Transverse colon (tissue), 4 donors: ENCODE measurements around the gene SLFN12L. TPM values are rescaled to one million over a fixed set of nuclear protein-coding genes. Genes with fewer than 3 reads are reported as not detected.
"Not testable (repeated sequence)": the region's sequence is repeated elsewhere in the genome, so short reads cannot be mapped to it uniquely, and the experiment has no call there.

Source experiments
- DNase-seq: peaks from one replicate; pipeline ENCODE4 v3.0.0-alpha.2; 2019
- H3K27ac ChIP-seq, 4 donors: fragments of 200-600 bp; sonication (generic); 2 replicates each; pipeline ENCODE4 v1.5.1; 2016 to 2018; ENCODE audit warnings: inconsistent platforms in 4 of 4
- H3K27me3 ChIP-seq: fragments of 200-600 bp; sonication (generic); 2 replicates; pipeline ENCODE4 v1.5.1; 2017; ENCODE audit warnings: inconsistent platforms
- H3K36me3 ChIP-seq, 4 donors: fragments of 200-600 bp; sonication (generic); 2 replicates each; pipeline ENCODE4 v1.5.1; 2017 to 2019; ENCODE audit warnings: inconsistent platforms in 4 of 4
- H3K4me1 ChIP-seq, 4 donors: fragments of 200-600 bp; sonication (generic); 2 replicates each; pipeline ENCODE4 v1.5.1; 2017 to 2020; ENCODE audit warnings: inconsistent platforms in 4 of 4
- H3K4me3 ChIP-seq, 4 donors: fragments of 200-600 bp; sonication (generic); 1 replicate in 1 of 4; 2 replicates in 3 of 4; pipeline versions ENCODE4 v1.5.1 to v1.6.1; 2017 to 2019; ENCODE audit warnings: inconsistent platforms in 4 of 4
- H3K9me3 ChIP-seq, 2 donors: fragments of 200-600 bp; sonication (generic); 2 replicates each; pipeline ENCODE4 v1.5.1; 2017 to 2019; ENCODE audit warnings: inconsistent platforms in 2 of 2
- EP300 ChIP-seq: sonication (generic); formaldehyde crosslinking; IDR thresholded peaks from one replicate; pipeline ENCODE4 v1.6.1; 2017; ENCODE audit warnings: antibody characterized with exemption, low read depth
- POLR2A ChIP-seq: fragments of 450-650 bp; IDR thresholded peaks from one replicate; pipeline ENCODE4 v1.6.1; 2016; ENCODE audit warnings: antibody characterized with exemption, mild to moderate bottlenecking, moderate library complexity
- POLR2AphosphoS5 ChIP-seq, 3 donors: sonication (generic); formaldehyde crosslinking; IDR thresholded peaks; one replicate each; pipeline ENCODE4 v1.6.1; 2016; ENCODE audit warnings: antibody characterized with exemption in 3 of 3
- WGBS, 2 donors: methylation state at CpG; one replicate each; pipeline ENCODE4 v1.1.5; 2018; ENCODE audit warnings: low coverage in 1 of 2; 5-methylcytosine and 5-hydroxymethylcytosine counted together
- in situ Hi-C, 4 donors: fragments of 200-750 bp; cut with MboI; loops; one replicate each; pipeline versions ENCODE4 v1.15.0 to v1.15.1; 2017; ENCODE audit warnings: low sequenced_read_pairs in 3 of 4, low pct_ligation_motif_present in 1 of 4, low pct_unique_long_range_greater_than_20kb in 1 of 4
- intact Hi-C: fragments of 100-400 bp; cut with DNase I; formaldehyde crosslinking; loops from one replicate; pipeline ENCODE4 v1.15.1; 2023; ENCODE audit warnings: low total_unique reads
- total RNA-seq, 4 donors: library from RNA; depleted of rRNA; stranded (reverse); fragments of >200 nt; gene quantifications; one replicate each; pipeline ENCODE4 v1.1.0, GENCODE V29; 2016
- TF ChIP-seq, protein P1 (sequence below), 5 experiments: fragments of 200-600 bp in 3 of 5; fragments of 450-650 bp in 2 of 5; sonication (generic) in 3 of 5; IDR thresholded peaks; 1 replicate in 2 of 5; 2 replicates in 3 of 5; pipeline ENCODE4 v1.5.1; 2016 to 2017; ENCODE audit warnings: antibody characterized with exemption in 5 of 5, inconsistent platforms in 3 of 5, mild to moderate bottlenecking in 2 of 5, moderate library complexity in 1 of 5

Gene SLFN12L
- total RNA-seq, 4 donors from 2014 or later: 1.4 to 6.2 (median 3.1) TPM

DNA sequence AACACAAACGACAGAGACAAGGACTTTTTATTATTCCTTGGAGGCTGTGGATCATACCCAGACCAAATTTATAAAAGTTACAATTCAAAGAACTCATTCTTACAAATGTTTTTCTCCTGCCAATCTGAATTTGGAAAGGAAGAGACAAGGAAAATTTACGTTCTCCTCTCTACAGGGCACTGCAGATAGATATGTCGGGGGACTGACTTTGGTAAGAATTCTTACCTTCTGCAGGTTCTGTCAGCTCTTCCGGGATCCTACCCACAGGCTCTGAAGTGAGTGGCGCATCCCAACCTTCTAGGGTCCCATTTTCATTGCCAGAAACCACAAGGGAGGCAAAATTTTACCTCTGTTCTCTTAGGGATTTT is 2.2 kb upstream of the SLFN12L start:
- TF ChIP-seq POLR2AphosphoS5 (IDR thresholded peaks at IDR 0.05) (no peak), EP300 (no peak), POLR2A (no peak)
- TF ChIP-seq, protein P1, sequence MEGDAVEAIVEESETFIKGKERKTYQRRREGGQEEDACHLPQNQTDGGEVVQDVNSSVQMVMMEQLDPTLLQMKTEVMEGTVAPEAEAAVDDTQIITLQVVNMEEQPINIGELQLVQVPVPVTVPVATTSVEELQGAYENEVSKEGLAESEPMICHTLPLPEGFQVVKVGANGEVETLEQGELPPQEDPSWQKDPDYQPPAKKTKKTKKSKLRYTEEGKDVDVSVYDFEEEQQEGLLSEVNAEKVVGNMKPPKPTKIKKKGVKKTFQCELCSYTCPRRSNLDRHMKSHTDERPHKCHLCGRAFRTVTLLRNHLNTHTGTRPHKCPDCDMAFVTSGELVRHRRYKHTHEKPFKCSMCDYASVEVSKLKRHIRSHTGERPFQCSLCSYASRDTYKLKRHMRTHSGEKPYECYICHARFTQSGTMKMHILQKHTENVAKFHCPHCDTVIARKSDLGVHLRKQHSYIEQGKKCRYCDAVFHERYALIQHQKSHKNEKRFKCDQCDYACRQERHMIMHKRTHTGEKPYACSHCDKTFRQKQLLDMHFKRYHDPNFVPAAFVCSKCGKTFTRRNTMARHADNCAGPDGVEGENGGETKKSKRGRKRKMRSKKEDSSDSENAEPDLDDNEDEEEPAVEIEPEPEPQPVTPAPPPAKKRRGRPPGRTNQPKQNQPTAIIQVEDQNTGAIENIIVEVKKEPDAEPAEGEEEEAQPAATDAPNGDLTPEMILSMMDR (IDR thresholded peaks at IDR 0.05): peak in 1 of 5 experiments; percentile 2
- WGBS, 2 donors: 48 to 56% methylated on average over 5 of the region's 5 CpGs
- in situ Hi-C loops: loop anchor here (5.0 to 25.0 kb wide), 7 partner anchors 225 to 1127 kb away; no protein-coding TSS in a partner anchor
- intact Hi-C loops: loop anchor here (10.0 kb wide), 1 partner anchor 365 kb away; no protein-coding TSS in a partner anchor
- no peaks in the 10 kb centered on the region for H3K27me3 ChIP-seq
- H3K4me1 ChIP-seq: peaks cover 0 to 36% (median 6%) of the 10 kb centered on the region in 4 donors
- H3K9me3 ChIP-seq: no peaks in the 10 kb centered on the region
- no peaks in the 10 kb centered on the region for H3K36me3 ChIP-seq
- H3K4me3 ChIP-seq: peak overlapping the region in 1 of 4 donors; percentile 6
- H3K27ac ChIP-seq: peak overlapping the region in 2 of 4 donors; percentile 77 to 79
- no peak for DNase-seq

DNA sequence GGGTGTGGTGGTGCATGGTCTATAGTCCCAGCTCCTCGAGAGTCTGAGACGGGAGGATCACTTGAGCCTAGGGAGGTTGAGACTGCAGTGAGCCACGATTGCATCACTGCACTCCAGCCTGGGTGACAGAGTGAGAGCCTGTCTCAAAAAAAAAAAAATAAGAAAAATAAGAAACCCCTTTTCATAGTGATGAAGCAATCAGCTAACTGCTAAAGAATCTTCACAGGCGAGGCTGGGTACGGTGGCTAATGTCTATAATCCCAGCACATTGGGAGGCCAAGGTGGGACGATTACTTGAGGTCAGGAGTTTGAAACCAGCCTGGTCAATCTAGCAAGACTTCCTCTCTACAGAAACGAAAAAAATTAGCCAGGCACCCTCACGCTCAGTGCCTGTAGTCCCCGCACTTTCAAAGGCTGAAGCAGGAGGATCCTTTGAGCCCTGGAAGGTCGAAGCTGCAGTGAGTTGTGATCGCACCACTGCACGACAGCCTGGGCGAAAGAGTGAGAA is 760 bp downstream of the SLFN12L start:
- peak overlapping the region; percentile 46 to 72 (median 56) for H3K27ac ChIP-seq
- whole genome bisulfite sequencing, 2 donors: 59 to 67% methylated on average over 11 to 13 of the region's 13 CpGs
- H3K36me3 ChIP-seq: no peaks in the 10 kb centered on the region
- intact Hi-C loops: loop anchor here (10.0 kb wide), 1 partner anchor 362 kb away; no protein-coding TSS in a partner anchor
- peak overlapping the region in 1 of 4 donors; percentile 20 for H3K4me3 ChIP-seq
- in situ Hi-C loops: loop anchor here (5.0 to 25.0 kb wide), 7 partner anchors 222 to 1124 kb away; no protein-coding TSS in a partner anchor
- peaks cover 0 to 34% (median 6%) of the 10 kb centered on the region in 4 donors for H3K4me1 ChIP-seq
- no peaks in the 10 kb centered on the region for H3K9me3 ChIP-seq
- TF ChIP-seq, protein P1 (IDR thresholded peaks at IDR 0.05): no peak
- TF ChIP-seq EP300 (no peak), POLR2A (no peak), POLR2AphosphoS5 (IDR thresholded peaks at IDR 0.05) (no peak)
- DNase-seq: no peak
- no peaks in the 10 kb centered on the region for H3K27me3 ChIP-seq

DNA sequence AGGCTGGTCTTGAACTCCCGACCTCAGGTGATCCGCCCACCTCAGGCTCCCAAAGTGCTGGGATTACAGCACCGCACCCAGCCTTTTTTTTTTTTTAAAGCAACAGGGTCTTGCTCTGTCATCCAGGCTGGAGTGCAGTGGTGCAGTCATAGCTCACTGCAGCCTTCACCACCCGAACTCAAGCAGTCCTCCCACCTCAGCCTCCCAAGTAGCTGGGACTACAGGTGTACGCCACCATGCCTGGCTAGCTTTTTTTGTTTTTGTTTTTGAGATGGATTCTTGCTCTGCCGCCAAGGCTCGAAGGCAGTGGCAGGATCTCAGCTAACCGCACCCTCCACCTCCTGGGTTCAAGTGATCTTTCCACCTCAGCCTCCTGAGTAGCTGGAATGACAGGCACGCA is 2.1 kb downstream of the SLFN12L start:
- Histone ChIP-seq H3K4me1 (peaks cover 0 to 21% (median 4%) of the 10 kb centered on the region in 4 donors), H3K27ac (peak overlapping the region in 2 of 4 donors; percentile 12 to 72), H3K4me3 (peak overlapping the region in 2 of 4 donors; percentile 6 to 18)
- H3K9me3 ChIP-seq, H3K36me3 ChIP-seq, H3K27me3 ChIP-seq, DNase-seq: not testable (repeated sequence)
- 81% methylated on average over 9 of the region's 9 CpGs; no CpG with 5 or more reads in 1 of the 2 donors for WGBS, 2 donors
- in situ Hi-C loops: loop anchor here (5.0 to 25.0 kb wide), 7 partner anchors 221 to 1123 kb away; no protein-coding TSS in a partner anchor
- intact Hi-C loops: loop anchor here (2.0 to 10.0 kb wide), 2 partner anchors 223 to 361 kb away; no protein-coding TSS in a partner anchor

DNA sequence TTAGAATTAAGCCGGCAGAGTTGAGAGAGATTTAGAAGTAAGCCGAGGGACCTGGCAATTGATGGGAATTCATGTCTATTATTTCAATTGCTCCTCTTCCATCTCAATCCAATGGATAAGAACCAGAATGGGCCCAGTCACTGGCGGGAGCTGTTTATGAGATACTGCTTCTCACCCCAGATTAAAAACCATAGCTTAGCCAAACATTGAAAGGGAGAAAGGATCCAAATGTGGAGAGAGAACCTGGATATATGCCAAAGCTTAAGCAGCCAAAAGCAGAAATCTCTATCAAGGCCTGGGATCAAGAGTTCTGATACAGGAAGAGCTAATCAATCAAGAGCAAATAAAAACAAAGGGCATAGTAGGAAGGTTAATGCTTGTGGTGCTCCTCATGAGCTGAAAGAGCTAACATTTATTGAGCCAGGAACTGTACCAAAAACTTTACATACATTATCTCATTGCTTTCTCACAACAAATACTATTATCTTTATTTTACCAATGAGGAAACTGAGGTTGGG is 2.8 kb downstream of the SLFN12L start:
- intact Hi-C loops: loop anchor here (2.0 to 10.0 kb wide), 3 partner anchors 222 to 1247 kb away; partner anchors contain the start of gene CCL11
- DNase-seq: no peak
- H3K36me3 ChIP-seq: no peaks in the 10 kb centered on the region
- WGBS, 2 donors: 41 to 71% methylated on average over 2 to 3 of the region's 3 CpGs
- TF ChIP-seq POLR2A (no peak), EP300 (no peak)
- TF ChIP-seq, protein P1 (IDR thresholded peaks at IDR 0.05): no peak
- H3K27me3 ChIP-seq: no peaks in the 10 kb centered on the region
- peaks cover 0 to 13% (median 0%) of the 10 kb centered on the region in 4 donors for H3K4me1 ChIP-seq
- H3K9me3 ChIP-seq: no peaks in the 10 kb centered on the region
- H3K4me3 ChIP-seq: peak overlapping the region in 1 of 4 donors; percentile 1
- in situ Hi-C loops: loop anchor here (5.0 to 25.0 kb wide), 7 partner anchors 220 to 1122 kb away; no protein-coding TSS in a partner anchor
- peak overlapping the region; percentile 17 to 72 (median 30) for H3K27ac ChIP-seq
